Neural cell (in vitro differentiated cells): Measurements from ENCODE around the gene ALDH1L1. TPM values are rescaled to one million over a fixed set of nuclear protein-coding genes. Genes with fewer than 3 reads are reported as not detected.

Source experiments
- H2AFZ ChIP-seq: fragments of 200-600, 300-800 bp; sonication (generic), shearing (Covaris generic); 2 replicates; pipeline ENCODE4 v1.6.0; 2014; ENCODE audit warnings: low read depth, mild to moderate bottlenecking, antibody characterized with exemption, low read length, moderate library complexity
- H3F3A ChIP-seq: fragments of 200-600 bp; shearing (Covaris generic); 2 replicates; pipeline ENCODE4 v1.6.1; 2016; ENCODE audit warnings: mild to moderate bottlenecking, moderate library complexity, mixed read lengths, antibody characterized with exemption, low read length; ENCODE audit not compliant: insufficient read depth, poor library complexity, severe bottlenecking
- H3K27ac ChIP-seq: fragments of 200-600, 300-800 bp; sonication (generic), shearing (Covaris generic); 2 replicates; pipeline ENCODE4 v1.5.1; 2014; ENCODE audit warnings: mild to moderate bottlenecking, low read length, moderate library complexity
- H3K27me3 ChIP-seq: fragments of 300-800, 200-600 bp; sonication (generic), shearing (Covaris generic); 2 replicates; pipeline ENCODE4 v1.6.0; 2014; ENCODE audit warnings: mild to moderate bottlenecking, low read depth, low read length, moderate library complexity; ENCODE audit not compliant: insufficient read depth
- H3K36me3 ChIP-seq: fragments of 300-800, 200-600 bp; sonication (generic), shearing (Covaris generic); 2 replicates; pipeline ENCODE4 v1.5.1; 2014; ENCODE audit warnings: mild to moderate bottlenecking, antibody characterized with exemption, low read length, moderate library complexity; ENCODE audit not compliant: insufficient read depth
- H3K4me2 ChIP-seq: fragments of 300-800, 200-600 bp; sonication (generic), shearing (Covaris generic); 2 replicates; pipeline ENCODE4 v1.6.0; 2014; ENCODE audit warnings: mild to moderate bottlenecking, low read length
- H3K4me3 ChIP-seq: fragments of 300-800, 200-600 bp; sonication (generic), shearing (Covaris generic); 2 replicates; pipeline ENCODE4 v1.5.1; 2014; ENCODE audit warnings: mild to moderate bottlenecking, low read length, moderate library complexity
- H3K79me2 ChIP-seq: fragments of 200-600 bp; shearing (Covaris generic); replicated peaks from 2 replicates; pipeline ENCODE4 v1.6.0; 2014; ENCODE audit warnings: mild to moderate bottlenecking, low read length, moderate library complexity; ENCODE audit not compliant: insufficient read depth
- H3K9ac ChIP-seq: fragments of 300-800, 200-600 bp; sonication (generic), shearing (Covaris generic); 2 replicates; pipeline ENCODE4 v1.6.1; 2016; ENCODE audit warnings: mild to moderate bottlenecking, low read length, mixed read lengths
- H3K9me2 ChIP-seq: fragments of 200-600 bp; shearing (Covaris generic); 2 replicates; pipeline ENCODE4 v1.6.1; 2016; ENCODE audit warnings: mild to moderate bottlenecking, low read length, mixed read lengths; ENCODE audit not compliant: insufficient read depth
- H3K9me3 ChIP-seq: fragments of 200-600, 300-800 bp; sonication (generic), shearing (Covaris generic); 2 replicates; pipeline ENCODE4 v1.6.1; 2016; ENCODE audit warnings: mild to moderate bottlenecking, mixed run types, low read length, moderate library complexity, mixed read lengths
- H4K20me1 ChIP-seq: fragments of 200-600 bp; shearing (Covaris generic); 2 replicates; pipeline ENCODE4 v1.6.1; 2016; ENCODE audit warnings: mild to moderate bottlenecking, mixed run types; ENCODE audit not compliant: insufficient read depth
- CTCF ChIP-seq: fragments of 450-650 bp; IDR thresholded peaks from 2 replicates; pipeline ENCODE4 v1.5.1; 2014; ENCODE audit warnings: antibody characterized with exemption, mild to moderate bottlenecking, moderate library complexity; ENCODE audit not compliant: poor library complexity, severe bottlenecking
- EP300 ChIP-seq: fragments of 450-650 bp; conservative IDR thresholded peaks from 2 replicates; pipeline ENCODE4 v1.6.1; 2014; ENCODE audit warnings: antibody characterized with exemption, mild to moderate bottlenecking, moderate library complexity; ENCODE audit not compliant: poor library complexity, severe bottlenecking
- EZH2 ChIP-seq: fragments of 200-600, 300-800 bp; shearing (Covaris generic), sonication (generic); IDR thresholded peaks from 2 replicates; pipeline ENCODE4 v1.6.1; 2014; ENCODE audit warnings: antibody characterized with exemption, low read length, borderline replicate concordance, mild to moderate bottlenecking; ENCODE audit not compliant: insufficient read depth, poor library complexity, severe bottlenecking
- MXI1 ChIP-seq: fragments of 450-650 bp; conservative IDR thresholded peaks from 2 replicates; pipeline ENCODE4 v1.6.1; 2014; ENCODE audit warnings: antibody characterized with exemption, mild to moderate bottlenecking; ENCODE audit not compliant: poor library complexity, severe bottlenecking
- POLR2AphosphoS5 ChIP-seq: IDR thresholded peaks from 2 replicates; pipeline ENCODE4 v1.6.1; 2012
- RAD21 ChIP-seq: fragments of 450-650 bp; conservative IDR thresholded peaks from 2 replicates; pipeline ENCODE4 v1.6.1; 2014; ENCODE audit warnings: antibody characterized with exemption, mild to moderate bottlenecking, moderate library complexity
- REST ChIP-seq: IDR thresholded peaks from 2 replicates; pipeline ENCODE4 v1.6.1; 2012; ENCODE audit warnings: borderline replicate concordance
- SMC3 ChIP-seq: fragments of 450-650 bp; conservative IDR thresholded peaks from 2 replicates; pipeline ENCODE4 v1.6.1; 2014; ENCODE audit warnings: antibody characterized with exemption, mild to moderate bottlenecking, moderate library complexity; ENCODE audit not compliant: poor library complexity
- TAF1 ChIP-seq: IDR thresholded peaks from 2 replicates; pipeline ENCODE4 v1.6.1; 2012; ENCODE audit warnings: low read depth
- polyA plus RNA-seq: library from polyadenylated mRNA; depleted of rRNA; stranded (reverse); fragments of >200 nt; gene quantifications from 2 replicates; pipeline ENCODE4 v1.2.3, GENCODE V29; 2014

The ALDH1L1 gene
- polyA plus RNA-seq, 1 donor from 2014 or later, result not detected

- Histone ChIP-seq H3K9me2 (no peaks in the 10 kb centered on the region), H3K4me3 (no peak overlapping the region), H3K4me2 (no peak overlapping the region), H2AFZ (no peak overlapping the region), H4K20me1 (no peaks in the 10 kb centered on the region), H3K27ac (no peak overlapping the region), H3K79me2 (peaks cover 3% of the 10 kb centered on the region), H3K27me3 (no peaks in the 10 kb centered on the region), H3K9ac (no peak overlapping the region), H3K36me3 (no peaks in the 10 kb centered on the region), H3F3A (no peaks in the 10 kb centered on the region), H3K9me3 (no peaks in the 10 kb centered on the region)
- TF ChIP-seq EZH2 (no peak), RAD21 (no peak), POLR2AphosphoS5 (no peak), REST (no peak), CTCF (no peak), TAF1 (no peak), MXI1 (no peak), SMC3 (no peak), EP300 (no peak)
These were observed 114.5 kb downstream of the ALDH1L1 start for GRCh38 chr3:126065876-126066275.

DNA sequence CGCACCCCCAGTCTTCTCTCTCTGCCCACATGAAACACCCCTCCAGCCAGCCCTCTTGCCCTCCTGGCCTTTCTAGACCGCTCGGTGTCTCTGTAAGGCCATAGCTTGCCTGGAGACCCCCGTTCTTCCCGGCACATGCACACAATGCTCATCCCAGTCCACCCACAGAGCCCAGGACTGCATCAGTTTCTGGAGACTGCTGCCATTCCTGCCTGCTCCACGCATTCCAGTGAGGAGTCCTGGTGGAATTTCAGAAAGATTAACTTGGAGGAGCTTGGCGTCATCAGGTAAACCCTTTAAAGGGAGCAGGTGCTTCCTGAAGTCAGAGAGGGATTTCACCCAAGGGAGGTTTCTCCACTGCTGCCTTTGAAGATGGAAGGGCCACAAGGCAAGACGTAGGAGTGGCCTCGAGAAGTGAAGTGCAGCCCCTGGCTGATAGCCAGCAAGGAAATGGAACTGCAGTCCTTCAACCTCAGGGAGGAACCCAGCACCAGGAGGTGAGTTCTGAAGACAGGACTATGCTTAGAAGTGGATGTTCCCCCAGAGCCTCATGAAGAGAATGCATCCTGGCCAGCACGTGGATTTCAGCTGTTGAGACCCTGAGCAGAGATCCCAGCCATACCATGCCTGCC is 115.6 kb downstream of the ALDH1L1 start:
- no peaks in the 10 kb centered on the region for H3K9me3 ChIP-seq
- H3K36me3 ChIP-seq, result no peaks in the 10 kb centered on the region
- no peak overlapping the region for H3K4me2 ChIP-seq
- H4K20me1 ChIP-seq, result no peaks in the 10 kb centered on the region
- H3K27me3 ChIP-seq, result no peaks in the 10 kb centered on the region
- no peaks in the 10 kb centered on the region for H3F3A ChIP-seq
- peaks cover 3% of the 10 kb centered on the region for H3K79me2 ChIP-seq
- no peaks in the 10 kb centered on the region for H3K9me2 ChIP-seq
- no peak overlapping the region for H3K27ac ChIP-seq
- no peak overlapping the region for H3K9ac ChIP-seq
- no peak overlapping the region for H3K4me3 ChIP-seq
- no peak for TF ChIP-seq EZH2
- TF ChIP-seq RAD21, result no peak
- no peak for TF ChIP-seq EP300
- no peak for TF ChIP-seq CTCF
- no peak for TF ChIP-seq SMC3
- TF ChIP-seq REST, result no peak
- TF ChIP-seq POLR2AphosphoS5, result no peak
- no peak for TF ChIP-seq MXI1
- no peak for TF ChIP-seq TAF1
- no peak overlapping the region for H2AFZ ChIP-seq
